Effector CD8-positive, alpha-beta T cell (primary cell): ENCODE data around the gene MCCC1.

Experiments
- DNase-seq: peaks from one replicate; lab custom pipeline; 2025; lab: John Stamatoyannopoulos, UW

The MCCC1 gene

DNA sequence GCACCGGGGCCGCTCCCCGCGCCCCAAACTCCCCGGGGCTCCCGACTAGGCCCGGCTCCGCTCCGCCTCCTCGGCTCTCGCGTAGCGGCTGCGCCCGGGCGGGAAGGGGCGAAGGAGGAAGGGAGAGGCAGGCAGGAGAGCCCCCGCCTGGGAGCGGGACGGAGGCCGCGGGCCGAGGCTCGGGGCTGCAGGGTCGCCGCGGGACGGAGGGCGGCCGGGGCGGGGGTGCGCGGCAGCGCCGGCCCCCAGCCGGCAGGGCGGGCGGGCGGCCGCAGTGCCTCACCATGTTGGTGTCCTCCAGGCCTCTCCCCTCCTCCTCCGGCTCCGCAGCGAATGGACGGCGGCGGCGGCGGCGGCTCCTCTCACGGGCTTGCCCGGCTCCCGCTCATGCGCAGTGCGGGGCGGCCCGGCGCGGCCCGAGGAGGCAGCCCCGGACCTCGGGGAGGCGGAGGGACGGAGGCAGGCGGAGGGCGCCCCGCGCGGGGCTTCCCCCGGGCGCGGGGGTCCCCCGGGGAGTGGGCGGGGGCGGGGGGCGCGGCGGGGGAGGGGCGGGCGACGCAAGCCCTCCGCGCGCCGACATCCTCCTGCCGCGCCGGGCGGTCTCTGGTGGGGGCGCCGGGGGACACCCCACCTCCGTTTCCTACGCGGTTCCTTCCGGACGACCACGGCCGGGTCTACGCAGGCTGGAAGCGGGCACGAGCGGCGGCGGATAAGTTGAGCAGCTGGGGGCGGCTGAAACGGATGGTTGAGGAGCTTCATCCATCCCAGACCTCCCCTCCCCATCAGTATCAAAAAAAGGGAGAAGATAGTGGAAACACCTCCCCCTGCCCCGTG lies 118.9 kb downstream of the MCCC1 start, which contains the start of gene DCUN1D1:
Gene DCUN1D1, minus strand, starts transcription at position 335 of the 834 bp plus-strand sequence. Its CDS starts 49 bp downstream, at position 286.
- peak; percentile 80 for DNase-seq

DNA sequence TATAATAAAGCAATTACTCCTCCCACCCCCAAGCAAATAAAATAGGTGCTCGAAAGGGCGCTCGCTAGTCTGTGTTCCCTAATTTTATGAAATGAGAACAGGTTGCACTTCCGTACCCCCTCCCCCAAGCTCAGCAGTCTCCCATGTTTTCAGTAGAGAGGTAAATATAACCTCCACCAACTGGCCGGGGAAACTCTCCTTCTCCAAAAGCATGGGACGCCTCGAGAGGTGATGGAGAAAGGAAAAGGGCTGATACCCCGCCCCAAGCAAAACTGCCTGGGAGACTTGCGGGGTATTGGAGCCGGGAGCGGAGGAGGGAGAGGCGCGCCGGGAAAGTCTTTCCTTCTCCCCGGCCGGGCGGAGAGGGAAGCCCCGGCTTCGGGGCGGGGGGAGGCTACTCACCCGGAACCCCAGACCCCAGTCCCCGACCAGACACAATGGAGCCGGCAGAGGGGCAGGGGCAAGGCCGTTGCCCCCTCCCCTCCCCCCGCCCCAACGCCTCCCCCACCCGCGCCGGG lies 119.6 kb downstream of the MCCC1 start:
- DNase-seq = no peak

DNA sequence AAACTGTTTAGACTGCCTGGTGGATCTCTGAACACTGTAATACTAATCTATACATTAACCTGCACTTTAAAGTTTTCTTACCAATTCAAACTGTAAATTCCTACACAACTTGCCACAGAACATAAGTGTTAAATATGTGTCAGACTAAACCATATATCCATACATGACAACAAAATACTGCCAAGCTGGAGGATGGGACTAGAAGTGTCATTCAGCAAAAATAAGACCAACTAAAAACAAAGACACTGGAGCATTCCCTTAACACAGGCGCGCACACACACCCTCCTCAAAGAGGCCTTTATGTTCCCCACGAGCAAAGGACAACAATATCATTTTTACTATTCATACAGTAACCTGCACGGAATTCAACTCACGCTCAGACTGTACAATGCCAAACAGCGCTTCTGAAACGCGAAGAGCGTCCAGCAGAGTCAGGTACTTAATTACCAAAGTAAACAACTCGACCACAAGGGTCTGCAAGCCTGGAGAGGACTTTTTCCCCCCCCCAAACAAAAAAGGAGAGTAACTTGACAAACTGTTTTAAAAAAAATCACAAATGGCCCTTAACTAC lies 120.1 kb downstream of the MCCC1 start:
- DNase-seq = no peak

DNA sequence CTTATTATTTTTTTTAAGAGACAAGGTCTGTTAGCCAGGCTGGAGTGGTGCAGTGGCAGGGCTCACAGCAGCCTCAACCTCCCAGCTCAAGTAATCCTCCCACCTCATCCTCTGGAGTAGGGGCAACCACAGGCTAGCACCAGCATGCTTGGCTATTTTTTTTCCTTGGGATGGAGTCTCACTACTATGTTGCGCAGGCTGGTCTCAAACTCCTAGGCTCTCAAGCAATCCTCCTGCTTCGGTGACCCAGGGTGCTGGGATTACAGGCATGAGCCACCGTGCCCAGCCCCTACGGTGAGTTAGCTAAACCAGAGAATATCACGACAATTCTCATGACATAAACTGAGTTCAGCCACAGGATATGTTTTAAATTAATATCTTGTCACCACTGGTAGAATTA lies 120.9 kb downstream of the MCCC1 start:
- DNase-seq = no peak

- no peak for DNase-seq
Measured at GRCh38 chr3:182973047-182973446, 126.2 kb downstream of the MCCC1 start.

DNA sequence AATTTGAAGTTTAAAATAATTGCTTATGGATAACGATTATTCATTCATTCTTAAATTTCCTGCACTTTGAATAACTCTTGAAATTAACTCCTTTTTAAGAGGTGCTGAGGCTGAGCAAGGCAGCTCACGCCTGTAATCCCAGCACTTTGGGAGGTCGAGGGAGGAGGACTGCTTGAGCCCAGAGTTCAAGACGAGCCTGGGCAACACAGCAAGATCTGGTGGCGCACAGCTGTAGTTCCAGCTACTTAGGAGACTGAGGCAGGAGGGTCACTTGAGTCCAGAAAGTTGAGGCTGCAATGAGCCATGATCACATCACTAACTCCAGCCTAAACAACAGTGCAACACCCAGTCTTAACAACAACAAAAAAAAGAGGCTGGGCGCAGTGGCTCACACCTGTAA lies 126.9 kb downstream of the MCCC1 start:
- DNase-seq = no peak

DNA sequence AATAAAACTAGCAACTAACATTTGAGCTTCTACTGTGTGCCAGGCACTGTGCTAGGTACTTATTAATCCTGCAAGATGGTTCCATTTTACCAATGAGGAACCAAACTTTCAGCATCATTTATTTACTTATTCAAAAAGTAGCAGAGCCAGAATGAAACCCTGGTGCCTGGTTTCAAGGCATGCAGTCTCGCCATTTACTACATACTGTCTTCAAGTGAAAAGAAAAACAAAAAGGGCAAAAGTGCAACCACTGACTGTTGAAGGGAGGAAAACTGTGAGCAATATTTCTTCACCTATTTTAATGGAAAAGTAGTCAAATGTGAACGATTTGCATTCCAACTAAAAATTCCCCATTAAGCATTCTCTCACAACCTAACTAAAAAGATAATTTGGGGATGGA lies 127.7 kb downstream of the MCCC1 start:
- DNase-seq = no peak

- DNase-seq = no peak
Measured at GRCh38 chr3:182970811-182971418, 128.4 kb downstream of the MCCC1 start.

GRCh38 chr3:182969853-182970252 lies 129.4 kb downstream of the MCCC1 start:
- DNase-seq = no peak

DNA sequence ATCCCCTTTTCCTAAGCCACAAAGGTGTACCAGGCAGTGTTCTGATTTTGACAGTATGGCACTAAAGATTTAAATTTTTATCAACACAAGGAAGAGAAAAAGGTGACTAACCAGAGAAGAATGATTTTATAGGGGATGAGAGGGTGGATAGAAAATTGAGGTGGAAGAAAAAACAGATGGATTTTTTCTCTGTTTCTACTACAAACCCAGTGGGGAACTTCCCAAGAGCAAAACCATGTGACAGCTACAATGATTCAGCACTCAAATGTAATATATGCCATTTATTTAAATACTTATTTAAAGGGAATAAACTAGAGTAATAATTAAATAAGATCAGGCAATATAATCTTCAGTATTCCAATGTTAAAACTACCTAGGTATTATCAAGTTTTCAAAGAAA lies 130.0 kb downstream of the MCCC1 start:
- DNase-seq = no peak

DNA sequence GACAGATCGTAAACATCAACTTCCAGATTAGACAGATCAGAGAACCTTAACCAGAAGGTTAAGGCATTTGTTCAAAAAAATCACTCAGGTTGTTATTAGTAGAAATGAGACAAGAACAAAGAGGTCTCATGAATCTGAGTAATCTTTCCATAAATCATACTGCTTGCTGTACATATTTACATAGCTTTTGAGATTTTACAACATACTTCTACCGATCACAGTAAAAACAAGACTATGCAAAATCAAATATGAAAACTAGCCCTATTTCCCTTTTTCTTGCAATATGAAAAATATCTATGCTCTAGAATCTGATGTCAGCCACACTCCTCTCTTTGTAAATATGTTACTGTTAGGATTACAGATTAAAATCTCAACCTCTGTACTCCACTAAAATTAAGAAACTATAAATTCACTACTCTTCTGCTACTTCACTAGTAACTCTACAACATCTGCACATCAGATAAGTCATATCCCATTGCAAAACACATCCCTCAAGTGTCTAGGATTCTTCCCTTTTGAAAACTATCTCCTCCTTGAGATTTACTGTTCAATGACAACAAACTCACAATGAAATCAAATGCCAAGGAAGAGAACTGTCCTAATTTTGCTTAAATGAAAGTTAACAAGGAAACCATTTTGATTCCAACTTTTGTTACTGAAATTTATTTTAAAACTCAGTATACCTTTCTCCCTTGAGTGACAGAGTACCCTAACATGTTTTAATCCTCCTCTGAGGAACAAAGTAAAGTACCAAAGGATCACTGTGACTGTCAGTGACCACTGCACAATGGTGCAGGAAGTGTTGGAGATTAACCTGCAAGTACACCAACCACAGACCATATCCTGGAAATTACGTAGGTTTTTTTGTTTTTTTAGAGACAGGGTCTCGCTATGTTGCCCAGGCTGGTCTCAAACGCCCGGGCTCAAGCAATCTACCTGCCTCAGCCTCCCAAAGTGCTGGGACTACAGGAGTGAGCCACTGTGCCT lies 131.8 kb downstream of the MCCC1 start:
- no peak for DNase-seq

GRCh38 chr3:182965861-182966366 lies 133.4 kb downstream of the MCCC1 start:
- DNase-seq = no peak
